GM18870 (cell line): ENCODE measurements around the gene CTDSPL2.
"Not testable (repeated sequence)": the region's sequence is repeated elsewhere in the genome, so short reads cannot be mapped to it uniquely, and the experiment has no call there.

Source experiments
- ATAC-seq: cut with Tn5 transposase; IDR thresholded peaks from one replicate; pipeline ENCODE4 v1.9.1; 2021; ENCODE audit warnings: moderate library complexity; ENCODE audit not compliant: unreplicated experiment

The CTDSPL2 gene

GRCh38 chr15:44482090-44482489 is 54.7 kb downstream of the CTDSPL2 start:
- no peak for ATAC-seq

- ATAC-seq = no peak
Measured at GRCh38 chr15:44485880-44486279, 58.5 kb downstream of the CTDSPL2 start.

GRCh38 chr15:44489464-44489863 is 62.0 kb downstream of the CTDSPL2 start:
- ATAC-seq = no peak

GRCh38 chr15:44490622-44491021 is 63.2 kb downstream of the CTDSPL2 start:
- no peak for ATAC-seq

DNA sequence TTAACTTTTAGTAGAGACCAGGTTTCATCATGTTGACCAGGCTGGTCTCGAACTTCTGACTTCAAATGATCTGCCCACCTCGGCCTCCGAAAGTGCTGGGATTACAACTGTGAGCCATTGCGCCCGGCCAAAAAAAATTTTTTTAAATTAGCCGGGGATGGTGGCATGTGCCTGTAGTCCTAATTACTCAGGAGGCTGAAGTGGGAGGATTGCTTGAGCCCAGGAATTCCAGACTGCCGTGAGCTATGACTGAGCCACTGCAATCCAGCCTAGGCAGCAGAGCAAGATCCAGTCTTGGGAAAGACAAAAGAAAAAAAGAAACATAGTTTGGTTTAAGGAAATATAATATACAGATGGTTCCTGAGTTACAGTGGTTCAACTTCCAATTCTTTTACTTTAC is 64.6 kb downstream of the CTDSPL2 start:
- ATAC-seq = no peak

DNA sequence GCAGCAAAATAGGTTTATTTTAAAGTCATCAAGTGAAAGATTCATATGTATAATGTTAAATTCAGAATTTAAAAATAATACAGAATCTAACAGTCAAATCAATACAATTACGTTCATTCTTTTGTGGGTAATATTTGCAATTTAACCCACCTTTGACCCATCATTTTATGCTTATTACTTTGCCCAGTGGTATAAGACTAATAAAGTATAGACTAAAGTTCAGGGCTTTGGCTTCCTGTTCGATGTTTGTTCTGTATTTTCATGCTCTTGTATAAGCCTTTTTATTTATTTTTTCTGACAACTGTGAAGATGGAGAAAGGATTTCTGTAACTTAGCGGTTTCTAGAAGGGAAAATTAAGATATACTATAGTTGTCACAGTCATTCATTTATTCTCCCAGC is 65.2 kb downstream of the CTDSPL2 start:
- no peak for ATAC-seq

DNA sequence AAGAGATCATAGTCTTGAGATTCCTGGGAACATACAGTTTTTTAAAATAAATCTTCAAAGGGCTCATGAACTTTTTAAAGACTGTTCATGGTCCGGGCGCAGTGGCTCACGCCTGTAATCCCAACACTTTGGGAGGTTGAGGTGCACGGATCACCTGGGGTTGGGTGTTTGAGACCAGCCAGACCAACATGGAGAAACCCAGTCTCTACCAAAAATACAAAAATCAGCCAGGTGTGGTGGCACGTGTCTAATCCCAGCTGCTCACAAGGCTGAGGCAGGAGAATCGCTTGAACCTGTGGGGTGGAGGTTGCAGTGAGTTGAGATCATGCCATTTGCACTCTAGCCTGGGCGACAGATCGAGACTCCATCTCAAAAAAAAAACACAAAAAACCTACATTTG is 68.1 kb downstream of the CTDSPL2 start:
- ATAC-seq = no peak

GRCh38 chr15:44500555-44500954 is 73.1 kb downstream of the CTDSPL2 start:
- no peak for ATAC-seq

- ATAC-seq = no peak
Measured at GRCh38 chr15:44501768-44502366, 74.4 kb downstream of the CTDSPL2 start.

DNA sequence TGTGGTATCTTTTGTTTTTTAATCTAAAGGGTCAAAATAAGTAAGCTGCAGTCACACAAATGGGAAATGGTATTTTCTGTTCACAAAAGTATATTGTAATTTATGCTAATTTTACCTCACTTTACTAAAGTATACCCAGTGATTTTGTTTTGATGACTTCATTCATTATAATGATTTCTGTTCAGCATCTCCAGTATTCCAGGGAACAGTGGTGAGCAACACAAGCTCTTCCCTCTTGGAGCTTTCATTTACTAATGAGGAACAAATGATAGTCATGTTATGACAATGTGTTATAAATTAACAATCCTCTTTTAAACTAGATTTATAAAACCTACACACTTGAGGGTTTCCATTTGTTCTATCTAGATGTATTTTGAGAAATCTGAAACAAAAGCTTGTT is 89.0 kb downstream of the CTDSPL2 start:
- ATAC-seq = no peak

GRCh38 chr15:44519537-44519936 is 92.1 kb downstream of the CTDSPL2 start:
- no peak for ATAC-seq

GRCh38 chr15:44525018-44525417 is 97.6 kb downstream of the CTDSPL2 start:
- ATAC-seq = no peak

DNA sequence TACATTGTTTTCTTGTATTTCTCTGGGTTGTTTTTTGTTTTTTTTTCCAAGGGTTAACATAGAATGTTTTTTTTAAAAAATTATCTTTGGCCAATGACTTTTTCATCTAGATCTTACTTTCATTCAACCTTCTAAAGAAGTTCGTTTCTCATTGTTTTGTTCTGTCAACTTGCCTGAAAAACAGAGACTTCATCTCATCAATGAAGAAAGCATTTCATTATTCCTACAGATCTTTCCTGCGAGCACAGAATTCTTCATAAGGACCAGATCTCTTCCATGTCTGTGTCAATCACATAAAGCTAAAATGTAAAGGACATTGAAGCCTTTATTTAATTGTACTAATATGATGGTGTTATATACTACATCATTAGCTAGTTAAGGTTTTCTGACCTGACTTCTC is 99.8 kb downstream of the CTDSPL2 start:
- ATAC-seq = no peak

DNA sequence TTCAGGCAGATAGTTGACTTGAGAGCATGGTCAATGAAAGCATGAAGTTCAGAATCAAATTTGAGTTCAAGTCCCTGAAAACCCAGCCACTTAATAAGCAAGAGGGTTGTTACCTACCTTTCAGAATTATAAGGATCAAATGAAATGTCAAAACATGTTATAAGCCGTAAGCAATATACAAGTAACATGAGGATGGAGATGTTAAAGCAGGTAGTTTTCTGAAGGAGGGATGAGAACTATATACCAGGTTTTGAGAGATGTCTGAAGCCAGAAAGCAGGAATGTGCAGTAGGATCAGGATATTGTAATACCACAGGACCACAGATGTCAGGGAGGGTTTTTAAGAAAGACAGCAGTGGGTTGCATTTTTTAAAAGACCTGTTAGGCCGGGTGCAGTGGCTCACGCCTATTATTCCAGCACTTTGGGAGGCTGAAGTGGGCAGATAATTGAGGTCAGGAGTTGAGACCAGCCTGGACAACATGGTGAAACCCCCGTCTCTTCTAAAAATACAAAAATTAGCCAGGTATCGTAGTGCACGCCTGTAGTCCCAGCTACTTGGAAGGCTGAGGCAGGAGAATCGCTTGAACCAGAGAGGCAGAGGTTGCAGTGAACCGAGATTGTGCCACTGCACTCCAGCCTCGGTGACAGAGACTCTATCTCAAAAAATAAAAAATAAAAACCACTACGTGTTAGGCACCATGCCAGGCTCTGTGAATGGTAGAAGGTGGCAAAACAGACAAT is 102.6 kb downstream of the CTDSPL2 start:
- no peak for ATAC-seq

DNA sequence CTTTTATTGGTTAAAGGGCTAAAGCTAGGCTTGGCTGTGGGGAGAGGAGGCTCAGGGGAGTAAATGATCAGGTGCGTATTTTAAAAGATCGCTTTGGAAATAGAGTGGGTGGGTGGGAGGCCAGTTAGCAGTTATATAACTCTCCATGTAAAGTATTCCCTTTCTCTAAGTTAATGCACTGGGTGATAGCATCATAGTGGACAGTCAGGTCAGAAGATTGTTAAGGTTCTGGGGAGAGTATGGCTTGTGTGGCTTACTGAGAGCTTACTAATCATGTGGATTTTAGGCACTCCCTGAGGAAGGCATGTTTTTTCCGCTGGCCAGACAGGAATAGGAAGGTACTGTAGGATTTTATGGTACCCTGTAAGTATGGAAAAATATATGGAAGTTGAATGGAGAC is 103.2 kb downstream of the CTDSPL2 start:
- no peak for ATAC-seq

- not testable (repeated sequence) for ATAC-seq
Measured at GRCh38 chr15:44532275-44532674, 104.8 kb downstream of the CTDSPL2 start.

GRCh38 chr15:44532689-44533088 is 105.3 kb downstream of the CTDSPL2 start:
- ATAC-seq = no peak

DNA sequence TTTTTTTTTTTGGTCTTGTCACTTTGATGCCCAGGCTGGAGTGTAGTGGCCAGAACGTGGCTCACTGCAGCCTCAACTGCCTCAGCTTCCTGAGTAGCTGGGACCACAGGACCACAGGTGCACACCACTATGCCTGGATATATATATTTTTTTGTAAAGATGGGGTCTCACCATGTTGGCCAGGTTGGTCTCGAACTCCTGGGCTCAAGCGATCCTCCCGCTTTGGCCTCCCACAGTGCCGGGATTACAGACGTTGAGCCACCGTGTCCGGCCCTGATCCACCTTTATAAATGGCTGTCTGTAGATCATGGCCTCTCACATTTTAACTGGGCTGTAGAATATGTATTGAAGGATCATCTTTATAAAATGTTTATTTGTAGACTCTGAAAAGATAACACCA is 107.7 kb downstream of the CTDSPL2 start:
- no peak for ATAC-seq

DNA sequence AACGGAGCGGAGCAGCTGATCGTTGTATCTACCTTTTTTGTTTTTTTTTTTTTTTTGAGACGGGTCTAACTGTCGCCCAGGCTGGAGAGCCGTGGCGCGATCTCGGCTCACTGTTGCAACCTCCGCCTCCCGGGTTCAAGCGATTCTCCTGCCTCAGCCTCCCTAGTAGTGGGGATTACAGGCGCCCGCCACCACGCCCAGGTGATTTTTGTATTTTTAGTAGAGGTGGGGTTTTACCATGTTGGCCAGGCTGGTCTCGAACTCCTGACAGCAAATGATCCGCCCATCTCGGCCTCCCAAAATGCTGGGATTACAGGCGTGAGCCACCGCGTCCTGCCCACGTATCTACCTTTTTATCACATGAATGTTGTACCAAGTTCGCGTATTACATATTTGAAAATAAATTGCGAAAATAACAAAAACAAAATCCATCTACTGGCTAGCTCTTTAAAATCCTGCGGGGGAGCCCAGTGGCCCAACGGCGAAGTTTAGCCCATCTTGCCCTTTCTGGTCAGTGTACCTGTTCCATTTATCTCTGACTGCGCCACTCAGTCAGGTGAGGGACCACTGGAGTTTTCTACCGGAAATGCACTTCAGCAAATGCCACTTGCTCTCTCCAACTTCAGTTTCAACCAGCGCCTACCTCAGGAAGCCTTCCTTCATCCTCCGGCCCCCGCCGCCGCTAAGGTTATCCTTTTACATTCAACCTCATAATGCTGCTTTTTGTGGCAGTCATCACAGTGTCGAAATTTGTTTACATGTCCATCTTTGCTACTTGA is 108.3 kb downstream of the CTDSPL2 start:
- ATAC-seq = no peak

DNA sequence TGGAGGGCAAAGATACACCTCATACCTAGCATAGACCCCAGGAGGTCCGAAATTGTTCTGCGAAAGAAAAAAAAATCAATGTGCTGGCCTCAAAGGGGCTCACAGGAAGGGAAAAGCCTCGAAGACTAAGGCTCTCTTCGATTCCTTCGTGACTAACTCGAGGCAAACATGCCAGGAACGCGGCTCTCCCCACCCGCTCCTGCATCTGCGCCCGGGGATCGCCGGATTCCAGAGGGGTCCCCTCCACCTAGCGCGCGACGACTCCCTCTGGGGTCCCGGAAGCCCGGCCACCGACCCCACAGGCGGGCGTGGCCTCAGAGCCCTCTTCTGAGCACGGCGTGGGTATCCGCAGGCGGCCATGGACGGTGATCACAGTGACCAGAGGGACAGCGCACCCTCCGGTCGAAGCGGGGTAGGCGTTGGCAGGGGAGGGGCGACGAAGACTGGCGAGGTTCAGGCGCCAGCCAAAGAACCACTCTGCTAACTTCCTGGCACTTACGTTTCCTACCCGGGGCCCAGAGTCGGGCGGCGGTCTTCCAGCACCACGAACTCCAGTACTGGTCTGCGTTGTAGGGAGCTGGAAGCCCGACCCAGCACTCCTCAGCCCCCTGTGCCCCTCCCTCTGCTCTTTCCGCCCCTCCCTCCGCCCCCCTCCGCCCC is 109.0 kb downstream of the CTDSPL2 start:
- ATAC-seq = peak; percentile 61

DNA sequence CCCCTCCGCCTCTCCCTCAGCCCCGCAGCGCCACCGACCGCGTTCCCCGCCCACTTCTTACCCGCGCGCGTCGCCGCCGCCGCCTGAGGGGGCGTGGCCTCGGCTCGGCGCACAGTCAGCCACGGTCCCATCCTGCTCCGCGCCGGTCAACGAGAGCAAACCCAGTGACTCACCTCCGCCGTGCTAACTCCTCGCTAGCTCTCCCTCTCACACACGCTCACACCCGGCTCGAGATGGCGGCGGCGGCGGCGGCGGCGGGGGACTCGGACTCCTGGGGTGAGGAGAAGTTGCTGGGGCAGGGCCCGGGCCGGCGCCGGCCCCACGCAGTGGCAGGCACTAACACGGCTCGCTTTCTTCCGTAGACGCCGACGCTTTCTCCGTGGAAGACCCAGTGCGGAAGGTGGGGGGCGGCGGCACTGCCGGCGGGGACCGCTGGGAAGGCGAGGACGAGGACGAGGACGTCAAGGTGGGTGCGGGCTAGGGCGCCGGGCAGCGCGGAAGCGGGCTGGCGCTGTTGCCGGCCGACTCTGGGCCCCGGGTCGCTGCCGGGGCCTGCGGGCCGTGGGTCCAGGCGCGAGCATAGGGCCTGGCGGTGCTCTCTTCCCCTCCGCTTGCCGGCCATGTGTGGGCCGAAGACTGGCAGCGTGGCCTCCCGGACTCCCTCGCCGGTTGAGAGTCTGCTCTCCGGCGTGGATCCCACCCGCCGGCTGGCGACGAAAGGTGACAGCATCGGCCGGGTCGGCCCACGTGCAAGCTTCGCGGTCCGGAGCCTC is 109.7 kb downstream of the CTDSPL2 start, which contains the start of gene EIF3J:
EIF3J (plus strand) TSS at position 186 of the 773 bp plus-strand sequence; CDS start at position 234, 48 bp downstream.
- peak; percentile 77 for ATAC-seq
